ENCODE results near the gene CPE.

CPE gene

GRCh38 chr4:165378745-165379677, at the start of gene CPE:
TSS of gene CPE (plus strand) at chr4:165379008. CDS start at chr4:165379222, 214 bp downstream.
- no peak within 1 kb of the TSS for H3K4me3 ChIP-seq (replicated peaks; ENCODE audit: low read depth, low read length)
- H3K36me3 ChIP-seq (ENCODE audit: control insufficient read depth, insufficient read depth, low read length), result no peaks in the 10 kb centered on the region
- peaks cover 4% of the 10 kb centered on the region; the same call in 1 of the 2 replicates for H3K27me3 ChIP-seq (replicated peaks; ENCODE audit: control insufficient read depth, insufficient read depth, low read length)
- TF ChIP-seq CTCF (IDR thresholded peaks at IDR 0.05; ENCODE audit: insufficient read depth, low read length, poor library complexity, severe bottlenecking), result peak; percentile 3
- peak; percentile 58 for DNase-seq (ENCODE audit: extremely low read depth, insufficient read length)

GRCh38 chr4:165330071-165330470, 48.7 kb upstream of the CPE start:
- Histone ChIP-seq H3K36me3 (ENCODE audit: control insufficient read depth, insufficient read depth, low read length) (peaks cover 7% of the 10 kb centered on the region), H3K27me3 (replicated peaks; ENCODE audit: control insufficient read depth, insufficient read depth, low read length) (no peaks in the 10 kb centered on the region), H3K4me3 (replicated peaks; ENCODE audit: low read depth, low read length) (peak overlapping the region; percentile 82)
- TF ChIP-seq CTCF (IDR thresholded peaks at IDR 0.05; ENCODE audit: insufficient read depth, low read length, poor library complexity, severe bottlenecking), result no peak
- DNase-seq (ENCODE audit: extremely low read depth, insufficient read length), result no peak

GRCh38 chr4:165330666-165331065, 48.1 kb upstream of the CPE start:
- H3K4me3 ChIP-seq (replicated peaks; ENCODE audit: low read depth, low read length), result peak overlapping the region; percentile 82
- no peak for DNase-seq (ENCODE audit: extremely low read depth, insufficient read length)
- TF ChIP-seq CTCF (IDR thresholded peaks at IDR 0.05; ENCODE audit: insufficient read depth, low read length, poor library complexity, severe bottlenecking), result no peak
- peaks cover 7% of the 10 kb centered on the region for H3K36me3 ChIP-seq (ENCODE audit: control insufficient read depth, insufficient read depth, low read length)
- no peaks in the 10 kb centered on the region for H3K27me3 ChIP-seq (replicated peaks; ENCODE audit: control insufficient read depth, insufficient read depth, low read length)

- no peaks in the 10 kb centered on the region for H3K27me3 ChIP-seq (replicated peaks; ENCODE audit: control insufficient read depth, insufficient read depth, low read length)
- peaks cover 7% of the 10 kb centered on the region for H3K36me3 ChIP-seq (ENCODE audit: control insufficient read depth, insufficient read depth, low read length)
- TF ChIP-seq CTCF (IDR thresholded peaks at IDR 0.05; ENCODE audit: insufficient read depth, low read length, poor library complexity, severe bottlenecking), result no peak
- H3K4me3 ChIP-seq (replicated peaks; ENCODE audit: low read depth, low read length), result no peak overlapping the region
- no peak for DNase-seq (ENCODE audit: extremely low read depth, insufficient read length)
Observed at GRCh38 chr4:165331359-165331758, 47.4 kb upstream of the CPE start.

DNA sequence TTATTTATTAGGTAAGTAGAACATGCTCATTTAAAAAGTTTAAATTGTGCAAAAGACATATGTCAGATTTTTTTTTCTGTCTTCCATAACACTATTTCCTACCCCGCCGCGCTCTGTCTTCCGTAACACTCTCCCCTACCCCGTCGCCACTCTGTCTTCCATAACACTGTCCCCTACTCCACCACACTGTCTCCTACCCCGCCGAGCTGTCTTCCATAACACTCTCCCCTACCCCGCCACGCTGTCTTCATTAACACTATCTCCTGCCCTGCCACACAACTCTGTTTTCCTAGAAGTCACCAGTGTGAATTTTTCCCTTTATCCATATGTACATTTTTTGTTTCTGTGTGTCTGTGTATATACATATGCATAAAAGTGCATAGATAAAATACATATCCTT, 47.0 kb upstream of the CPE start:
- DNase-seq (ENCODE audit: extremely low read depth, insufficient read length), result no peak
- Histone ChIP-seq H3K4me3 (replicated peaks; ENCODE audit: low read depth, low read length) (peak overlapping the region; percentile 32), H3K36me3 (ENCODE audit: control insufficient read depth, insufficient read depth, low read length) (peaks cover 8% of the 10 kb centered on the region), H3K27me3 (replicated peaks; ENCODE audit: control insufficient read depth, insufficient read depth, low read length) (no peaks in the 10 kb centered on the region)
- TF ChIP-seq CTCF (IDR thresholded peaks at IDR 0.05; ENCODE audit: insufficient read depth, low read length, poor library complexity, severe bottlenecking), result no peak
